ENCODE measurements around the gene CNNM3. TPM values are rescaled to one million over a fixed set of nuclear protein-coding genes. Genes with fewer than 3 reads are reported as not detected.

The CNNM3 gene
- total and polyA plus RNA-seq, 12 donors = 4.0 to 18.3 (median 13.1) TPM

- Histone ChIP-seq H3K27me3 (peaks cover 0 to 17% (median 0%) of the 10 kb centered on the region in 7 donors), H3K36me3 (no peaks in the 10 kb centered on the region), H3K4me3 (no peak overlapping the region), H3K9me3 (no peaks in the 10 kb centered on the region), H3K4me1 (peaks cover 0 to 60% (median 44%) of the 10 kb centered on the region in 9 donors), H3K27ac (no peak overlapping the region)
- no peak for TF ChIP-seq CTCF (IDR thresholded peaks at IDR 0.05)
- DNase-seq = no peak
- WGBS, 2 donors = 84 to 92% methylated on average over 15 of the region's 15 CpGs
- no peak for ATAC-seq
- intact Hi-C loops (cut with DNase I) = no loop called here
Observed at GRCh38 chr2:96877631-96878092, 61.6 kb downstream of the CNNM3 start.

- Histone ChIP-seq H3K4me3 (no peak overlapping the region), H3K4me1 (peaks cover 0 to 58% (median 40%) of the 10 kb centered on the region in 9 donors), H3K27me3 (peaks cover 0 to 21% (median 0%) of the 10 kb centered on the region in 7 donors), H3K9me3 (no peaks in the 10 kb centered on the region), H3K36me3 (no peaks in the 10 kb centered on the region), H3K27ac (no peak overlapping the region)
- 75 to 83% methylated on average over 7 of the region's 7 CpGs for WGBS, 2 donors
- ATAC-seq = no peak
- TF ChIP-seq CTCF (IDR thresholded peaks at IDR 0.05) = no peak
- DNase-seq = no peak
- intact Hi-C loops (cut with DNase I) = no loop called here
Observed at GRCh38 chr2:96878171-96878570, 62.1 kb downstream of the CNNM3 start.

- no peak for DNase-seq
- H3K27ac ChIP-seq = no peak overlapping the region
- H3K9me3 ChIP-seq = no peaks in the 10 kb centered on the region
- no peaks in the 10 kb centered on the region for H3K36me3 ChIP-seq
- intact Hi-C loops (cut with DNase I) = no loop called here
- H3K27me3 ChIP-seq = peaks cover 0 to 21% (median 0%) of the 10 kb centered on the region in 7 donors
- no peak overlapping the region for H3K4me3 ChIP-seq
- no peak for TF ChIP-seq CTCF (IDR thresholded peaks at IDR 0.05)
- H3K4me1 ChIP-seq = peaks cover 0 to 57% (median 35%) of the 10 kb centered on the region in 9 donors
- WGBS, 2 donors = 84% methylated on average over 22 of the region's 22 CpGs
- no peak for ATAC-seq
Observed at GRCh38 chr2:96878796-96879544, 62.9 kb downstream of the CNNM3 start.

GRCh38 chr2:96879545-96880040 lies 63.5 kb downstream of the CNNM3 start:
- intact Hi-C loops (cut with DNase I) = no loop called here
- no peak overlapping the region for H3K4me3 ChIP-seq
- H3K27me3 ChIP-seq = peaks cover 0 to 16% (median 0%) of the 10 kb centered on the region in 7 donors
- H3K36me3 ChIP-seq = no peaks in the 10 kb centered on the region
- no peak for TF ChIP-seq CTCF (IDR thresholded peaks at IDR 0.05)
- ATAC-seq (no peak), DNase-seq (no peak)
- 96% methylated on average over 18 of the region's 18 CpGs for WGBS, 2 donors
- H3K4me1 ChIP-seq = peaks cover 0 to 57% (median 35%) of the 10 kb centered on the region in 9 donors
- no peak overlapping the region for H3K27ac ChIP-seq
- H3K9me3 ChIP-seq = no peaks in the 10 kb centered on the region
